Bronchial epithelial cell (primary cell): ENCODE measurements around the gene AMELX. TPM values are rescaled to one million over a fixed set of nuclear protein-coding genes. Genes with fewer than 3 reads are reported as not detected.

ENCODE experiments used
- DNase-seq: peaks from one replicate; pipeline ENCODE4 v3.0.0-alpha.2; 2010; ENCODE audit warnings: low read depth
- FAIRE-seq: peaks from 2 replicates; lab custom pipeline; 2011; peaks lifted over from hg19 to GRCh38; lab: Jason Lieb, UNC
- H3K27me3 ChIP-seq: 2 replicates; pipeline ENCODE4 v1.5.1; 2011; ENCODE audit warnings: low read length; ENCODE audit not compliant: control insufficient read depth, insufficient read depth
- H3K36me3 ChIP-seq: 2 replicates; pipeline ENCODE4 v1.5.1; 2011; ENCODE audit warnings: low read length; ENCODE audit not compliant: control insufficient read depth, insufficient read depth
- H3K4me3 ChIP-seq: 2 replicates; pipeline ENCODE4 v1.5.1; 2011; ENCODE audit warnings: mild to moderate bottlenecking, low read depth, low read length, control low read depth
- total RNA-seq: library from RNA; depleted of rRNA; stranded (reverse); fragments of >200 nt; gene quantifications from 2 replicates; pipeline ENCODE4 v1.2.1, GENCODE V29; 2014
- TF ChIP-seq, protein P1 (sequence below): IDR thresholded peaks from 2 replicates; pipeline ENCODE4 v1.5.1; 2011; ENCODE audit warnings: mild to moderate bottlenecking, moderate library complexity, low read length, control low read depth, inconsistent platforms; ENCODE audit not compliant: insufficient read depth, severe bottlenecking

The AMELX gene
- total RNA-seq, 1 donor from 2014 or later = not detected

DNA sequence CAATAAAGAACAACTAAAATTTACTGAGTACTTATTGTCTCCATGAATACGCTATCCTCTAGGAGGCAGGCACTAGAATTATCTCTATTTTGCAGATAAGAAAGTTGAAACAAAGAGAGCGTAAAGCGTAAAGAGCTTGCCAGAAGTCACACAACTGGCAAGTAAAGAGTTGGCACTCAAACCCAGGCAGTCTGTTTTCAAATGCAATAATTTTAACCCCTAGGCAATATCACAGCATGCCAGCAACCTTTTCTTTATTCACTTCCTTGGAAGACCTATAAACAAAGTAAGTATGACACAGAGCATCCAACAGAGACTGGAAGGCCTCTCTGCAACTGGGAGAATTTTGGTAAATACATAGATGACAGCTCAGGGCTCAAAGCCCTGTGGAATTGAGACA is 23.2 kb upstream of the AMELX start:
- Histone ChIP-seq H3K4me3 (no peak overlapping the region), H3K36me3 (no peaks in the 10 kb centered on the region), H3K27me3 (no peaks in the 10 kb centered on the region)
- no peak for DNase-seq
- no peak for FAIRE-seq
- TF ChIP-seq, protein P1, sequence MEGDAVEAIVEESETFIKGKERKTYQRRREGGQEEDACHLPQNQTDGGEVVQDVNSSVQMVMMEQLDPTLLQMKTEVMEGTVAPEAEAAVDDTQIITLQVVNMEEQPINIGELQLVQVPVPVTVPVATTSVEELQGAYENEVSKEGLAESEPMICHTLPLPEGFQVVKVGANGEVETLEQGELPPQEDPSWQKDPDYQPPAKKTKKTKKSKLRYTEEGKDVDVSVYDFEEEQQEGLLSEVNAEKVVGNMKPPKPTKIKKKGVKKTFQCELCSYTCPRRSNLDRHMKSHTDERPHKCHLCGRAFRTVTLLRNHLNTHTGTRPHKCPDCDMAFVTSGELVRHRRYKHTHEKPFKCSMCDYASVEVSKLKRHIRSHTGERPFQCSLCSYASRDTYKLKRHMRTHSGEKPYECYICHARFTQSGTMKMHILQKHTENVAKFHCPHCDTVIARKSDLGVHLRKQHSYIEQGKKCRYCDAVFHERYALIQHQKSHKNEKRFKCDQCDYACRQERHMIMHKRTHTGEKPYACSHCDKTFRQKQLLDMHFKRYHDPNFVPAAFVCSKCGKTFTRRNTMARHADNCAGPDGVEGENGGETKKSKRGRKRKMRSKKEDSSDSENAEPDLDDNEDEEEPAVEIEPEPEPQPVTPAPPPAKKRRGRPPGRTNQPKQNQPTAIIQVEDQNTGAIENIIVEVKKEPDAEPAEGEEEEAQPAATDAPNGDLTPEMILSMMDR = no peak

DNA sequence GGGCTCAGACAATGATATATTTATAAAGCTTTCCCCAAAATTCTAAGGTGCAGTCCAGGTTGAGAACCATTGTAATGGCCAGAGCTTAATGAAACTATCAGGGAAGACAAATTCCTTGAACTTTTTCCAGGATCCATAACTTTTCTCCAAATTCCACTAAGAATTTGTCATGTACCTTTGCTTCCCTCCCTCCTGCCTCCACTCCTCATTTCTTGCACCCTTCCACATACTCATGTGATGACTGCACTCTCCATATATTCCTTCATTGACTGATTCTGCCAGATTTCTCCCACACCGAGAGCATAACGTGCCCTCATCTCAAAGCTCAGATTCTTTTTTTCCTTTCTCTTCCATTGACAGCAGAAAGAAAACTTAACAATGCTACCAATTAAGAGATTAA is 20.9 kb upstream of the AMELX start:
- DNase-seq (no peak), FAIRE-seq (no peak)
- no peaks in the 10 kb centered on the region for H3K27me3 ChIP-seq
- no peaks in the 10 kb centered on the region for H3K36me3 ChIP-seq
- H3K4me3 ChIP-seq = no peak overlapping the region
- TF ChIP-seq, protein P1 = no peak

DNA sequence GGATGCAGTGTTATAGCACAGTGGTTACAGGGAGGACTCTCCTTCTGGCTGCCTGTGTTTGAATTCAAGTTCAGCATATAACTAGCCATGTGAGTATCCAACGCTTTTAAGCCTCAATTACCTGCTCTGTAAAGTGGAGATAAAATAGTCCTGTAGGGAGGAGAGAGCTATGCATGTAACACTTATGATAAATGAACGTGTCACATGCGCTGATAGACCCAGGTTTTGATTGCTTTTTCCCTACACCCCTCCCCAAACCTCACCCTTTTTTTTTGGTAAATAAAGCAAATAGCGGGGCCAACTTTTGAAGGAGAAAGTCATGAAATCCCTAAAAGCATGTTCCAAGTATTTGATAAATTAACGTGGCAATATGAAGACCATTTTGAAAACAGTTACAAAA is 20.4 kb upstream of the AMELX start:
- TF ChIP-seq, protein P1 = no peak
- no peaks in the 10 kb centered on the region for H3K36me3 ChIP-seq
- DNase-seq (no peak), FAIRE-seq (no peak)
- H3K27me3 ChIP-seq = no peaks in the 10 kb centered on the region
- H3K4me3 ChIP-seq = no peak overlapping the region

DNA sequence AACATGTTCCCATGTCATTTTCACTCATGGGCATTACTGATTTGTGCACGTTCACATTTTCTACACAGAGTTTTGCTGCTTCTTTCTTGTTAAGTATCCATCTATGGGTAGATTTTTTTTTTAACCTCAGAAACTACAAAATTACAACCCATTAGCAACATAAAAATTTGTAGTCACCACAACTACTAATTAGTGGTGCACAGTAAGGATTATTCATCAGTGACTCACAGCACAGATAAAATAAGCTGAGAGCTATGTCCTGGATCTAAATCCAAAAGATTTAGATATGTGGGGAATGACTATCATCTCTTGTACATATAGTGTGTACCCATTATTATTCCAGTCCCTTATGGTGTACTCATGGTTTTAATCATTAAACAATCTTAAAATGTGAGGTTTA is 19.7 kb upstream of the AMELX start:
- TF ChIP-seq, protein P1 = no peak
- H3K4me3 ChIP-seq = no peak overlapping the region
- no peak for FAIRE-seq
- no peaks in the 10 kb centered on the region for H3K36me3 ChIP-seq
- DNase-seq = peak; percentile 65
- H3K27me3 ChIP-seq = no peaks in the 10 kb centered on the region

DNA sequence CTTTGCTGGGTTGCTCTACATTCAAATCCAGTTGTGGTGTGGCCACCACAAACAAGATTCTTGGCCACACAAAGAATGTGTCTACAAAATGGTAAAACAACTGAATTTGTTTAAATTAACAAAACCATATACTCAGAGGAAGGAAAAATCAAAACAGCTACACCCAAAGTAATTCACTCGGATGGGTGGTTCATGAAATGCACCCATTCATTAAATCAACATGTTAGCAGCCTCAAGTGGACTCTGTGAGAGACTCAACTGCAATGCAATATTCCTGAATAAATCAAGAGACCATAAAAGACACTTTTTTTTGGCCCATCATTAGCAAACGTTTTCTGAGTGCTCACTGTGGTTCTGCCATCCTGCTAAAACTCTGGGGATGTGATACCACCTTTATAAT is 11.2 kb upstream of the AMELX start:
- TF ChIP-seq, protein P1 = no peak
- Histone ChIP-seq H3K36me3 (no peaks in the 10 kb centered on the region), H3K27me3 (no peaks in the 10 kb centered on the region), H3K4me3 (no peak overlapping the region)
- DNase-seq (no peak), FAIRE-seq (no peak)

DNA sequence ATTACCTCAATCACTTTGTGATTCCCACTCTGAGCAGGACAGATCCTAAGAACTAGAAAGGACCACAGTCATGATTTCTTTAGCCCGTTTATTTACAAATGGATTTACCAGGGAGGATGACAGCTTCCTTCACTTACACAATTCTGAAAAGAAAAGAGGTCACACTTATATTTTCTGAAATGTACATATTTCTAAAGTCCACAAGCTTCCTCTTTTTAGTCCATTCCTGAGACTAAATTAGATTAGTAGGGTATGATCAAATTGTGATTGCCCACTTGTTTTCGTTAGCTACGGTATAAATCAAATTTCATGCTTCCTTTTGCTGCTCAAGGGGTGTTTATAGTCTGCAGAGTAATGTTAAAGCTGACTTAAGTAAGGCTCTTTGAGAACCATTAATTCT is 7.6 kb upstream of the AMELX start:
- no peak for DNase-seq
- H3K4me3 ChIP-seq = no peak overlapping the region
- no peaks in the 10 kb centered on the region for H3K36me3 ChIP-seq
- TF ChIP-seq, protein P1 = no peak
- no peaks in the 10 kb centered on the region for H3K27me3 ChIP-seq
- FAIRE-seq = no peak
